HG03045 (cell line): ENCODE results near the gene MRPL46.

Experiments used
- ATAC-seq: cut with Tn5 transposase; IDR thresholded peaks from one replicate; pipeline ENCODE4 v1.9.1; 2021; ENCODE audit warnings: mild to moderate bottlenecking, moderate library complexity; ENCODE audit not compliant: unreplicated experiment

Gene MRPL46

DNA sequence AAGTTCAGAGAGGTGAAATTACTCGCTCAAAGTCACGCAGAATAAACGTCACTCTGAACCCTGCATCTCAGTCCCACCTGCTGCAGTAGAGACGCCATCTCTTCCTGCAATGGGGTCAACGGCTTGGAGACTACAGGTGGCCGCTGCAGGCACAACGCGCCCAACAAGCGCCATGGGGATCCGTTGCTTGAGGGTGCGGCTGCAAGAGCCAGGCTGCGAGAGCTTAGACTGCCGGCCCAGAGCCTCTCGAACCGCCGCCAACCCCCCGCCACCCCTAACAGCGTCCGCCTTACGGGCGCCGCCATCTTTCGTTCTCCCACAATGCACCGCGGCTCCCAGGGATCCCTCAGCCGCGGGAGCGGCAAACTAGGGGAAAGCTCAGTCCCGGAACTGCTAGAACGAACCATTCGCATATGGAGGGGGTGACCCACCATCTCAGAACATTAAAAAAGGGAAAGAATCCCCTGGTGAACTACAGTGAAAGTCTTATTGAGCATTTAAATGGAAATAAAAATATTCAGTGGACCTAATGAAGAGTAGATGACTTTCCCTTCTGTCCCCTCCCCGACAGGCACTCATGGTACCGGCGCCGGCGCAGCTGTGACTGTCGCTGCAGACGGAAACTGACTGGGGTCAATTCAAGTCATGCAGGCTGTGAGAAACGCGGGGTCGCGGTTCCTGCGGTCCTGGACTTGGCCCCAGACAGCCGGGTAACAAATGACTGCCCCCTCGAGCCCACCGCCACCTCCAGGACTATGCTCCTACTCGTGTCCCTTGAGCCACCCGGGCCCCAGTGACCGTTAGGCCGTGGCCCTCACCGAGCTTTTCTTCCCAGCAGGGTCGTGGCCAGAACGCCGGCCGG lies at the start of gene MRPL46, which contains the start of gene MRPS11:
Gene MRPL46, minus strand, starts transcription at position 316 of the 862 bp plus-strand sequence. Its CDS starts 11 bp downstream, at position 305.
Gene MRPS11, plus strand, starts transcription at position 636 of the 862 bp plus-strand sequence. Its CDS starts 10 bp downstream, at position 646.
- peak; percentile 87 for ATAC-seq

DNA sequence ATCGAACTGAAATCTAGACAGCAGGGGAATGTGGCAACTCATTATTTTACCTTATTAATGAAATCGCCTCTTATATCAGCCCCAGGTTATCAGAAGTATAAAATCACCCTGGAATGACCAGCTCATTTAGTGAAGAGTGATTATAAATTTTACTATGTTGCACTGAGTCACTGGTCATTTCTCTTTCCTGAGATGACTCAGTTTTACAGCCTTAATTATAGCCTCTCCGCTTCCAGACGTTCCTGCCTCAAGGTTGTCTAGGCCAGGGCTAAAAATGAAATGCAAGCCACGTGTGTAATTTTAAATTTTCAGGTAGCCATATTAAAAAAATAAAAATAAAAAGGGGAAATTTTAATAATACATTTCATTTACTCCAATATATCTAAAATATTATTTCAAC lies 46.0 kb upstream of the MRPL46 start:
- no peak for ATAC-seq

DNA sequence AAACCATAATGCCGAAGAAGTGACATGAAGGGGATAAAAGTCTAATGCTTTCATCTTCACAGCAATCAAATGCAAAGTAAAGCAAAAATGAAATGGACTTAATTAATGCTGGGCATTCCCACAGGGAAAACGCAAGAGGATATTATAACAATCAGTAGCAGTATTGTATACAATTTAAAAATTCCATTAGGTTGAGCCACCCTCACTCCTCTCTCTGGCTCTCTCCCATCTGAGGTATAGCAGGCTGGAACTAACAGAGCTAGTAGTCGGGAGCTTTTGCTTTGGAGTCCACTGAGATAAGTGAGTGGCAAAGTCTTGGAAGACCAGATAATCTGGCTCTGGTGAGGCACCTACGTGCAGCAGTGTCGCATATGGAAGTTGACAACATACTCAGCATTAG lies 45.4 kb upstream of the MRPL46 start:
- no peak for ATAC-seq

DNA sequence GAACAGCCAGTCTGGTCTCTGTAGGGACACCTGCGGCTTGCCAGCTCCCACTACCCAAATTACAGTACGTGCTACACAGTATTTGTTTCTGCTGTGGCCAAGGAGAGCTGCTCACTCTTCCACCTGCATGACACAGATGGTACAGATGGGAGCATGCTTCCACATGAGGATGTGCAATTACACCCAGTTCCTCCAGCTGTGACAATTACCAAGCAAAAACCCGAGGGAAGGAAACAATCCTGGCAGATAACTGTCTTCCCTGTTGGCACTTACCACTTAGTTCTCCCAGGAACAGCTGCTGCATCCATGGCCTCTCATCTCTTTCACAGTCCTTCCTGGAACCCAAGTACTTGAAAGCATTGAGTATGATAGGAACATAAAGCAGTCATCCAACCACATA lies 44.9 kb upstream of the MRPL46 start:
- ATAC-seq, result no peak

DNA sequence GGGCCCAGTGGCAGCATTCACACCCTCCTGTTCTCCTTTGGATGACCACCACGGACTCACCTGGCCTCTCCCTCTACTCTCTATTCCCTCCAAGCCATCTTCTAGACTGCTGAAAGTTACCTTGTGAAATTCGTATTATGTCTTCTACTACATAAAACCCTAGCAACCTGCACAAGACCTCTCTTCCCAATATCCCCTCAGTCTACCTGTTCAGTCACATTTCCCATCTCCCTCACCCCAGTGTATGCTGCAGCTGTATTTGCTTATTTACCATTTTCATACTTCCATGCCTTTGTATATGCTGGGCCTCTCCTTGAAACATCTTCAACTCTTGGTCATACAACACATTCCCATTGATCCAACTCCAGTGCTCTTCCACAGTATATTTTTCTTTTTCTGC lies 44.0 kb upstream of the MRPL46 start:
- ATAC-seq, result no peak

DNA sequence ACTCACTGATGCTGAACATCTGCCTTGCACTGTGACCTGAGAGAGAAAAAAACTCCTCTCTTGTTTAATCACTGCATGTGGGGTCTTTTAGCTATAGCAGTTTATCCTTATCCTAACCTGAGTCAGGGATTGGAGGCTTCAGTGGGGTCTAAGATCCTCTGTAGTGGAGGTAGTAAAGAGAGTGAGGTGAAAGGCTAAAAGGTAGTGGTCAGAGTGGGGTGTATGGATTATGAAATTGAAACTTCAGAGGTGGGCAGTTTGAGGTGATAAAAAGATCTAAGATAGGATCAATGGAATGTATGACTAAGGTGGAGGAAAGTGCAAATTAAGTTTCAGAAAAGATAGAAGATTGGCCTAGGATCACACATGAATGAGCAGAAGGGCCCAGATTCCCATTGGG lies 42.8 kb upstream of the MRPL46 start:
- no peak for ATAC-seq

DNA sequence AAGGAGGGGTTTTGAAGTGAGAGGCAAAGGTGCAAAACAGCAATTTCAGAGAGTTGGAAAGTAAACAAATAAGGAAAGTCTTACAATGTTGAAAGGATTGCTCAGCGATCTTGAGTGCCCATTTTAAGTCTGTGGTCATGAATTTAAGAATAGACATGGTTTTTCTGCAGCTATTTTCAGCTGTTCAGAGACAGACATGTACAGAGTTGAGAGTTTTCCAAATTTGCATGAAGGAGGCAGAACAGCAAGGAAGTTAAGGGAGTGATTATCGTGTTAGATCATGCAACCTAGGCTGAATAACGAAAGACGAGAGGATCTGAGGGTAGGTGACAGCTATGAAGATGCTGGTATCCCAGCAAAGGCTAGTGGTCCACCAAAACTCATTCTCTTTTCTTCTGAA lies 42.1 kb upstream of the MRPL46 start:
- ATAC-seq, result no peak

DNA sequence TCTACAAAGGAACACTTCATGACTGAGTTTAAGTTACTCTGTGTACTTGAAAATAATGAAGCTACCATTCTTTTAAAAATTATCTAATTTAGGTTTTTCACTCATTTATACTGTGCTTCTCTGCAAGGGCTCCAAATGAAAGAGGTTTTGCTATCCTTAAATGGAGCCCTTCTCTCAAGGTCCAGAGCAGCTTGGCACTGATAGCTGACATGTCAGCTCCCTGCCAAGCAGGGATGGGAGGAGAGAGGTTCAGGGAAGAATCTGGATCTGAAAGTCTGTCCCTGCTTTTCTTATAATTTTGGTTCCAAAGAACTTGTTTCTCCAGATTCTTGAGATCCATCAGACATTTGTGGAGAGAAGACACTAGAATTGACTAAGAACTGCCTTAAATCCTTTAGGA lies 39.4 kb upstream of the MRPL46 start:
- ATAC-seq, result no peak

DNA sequence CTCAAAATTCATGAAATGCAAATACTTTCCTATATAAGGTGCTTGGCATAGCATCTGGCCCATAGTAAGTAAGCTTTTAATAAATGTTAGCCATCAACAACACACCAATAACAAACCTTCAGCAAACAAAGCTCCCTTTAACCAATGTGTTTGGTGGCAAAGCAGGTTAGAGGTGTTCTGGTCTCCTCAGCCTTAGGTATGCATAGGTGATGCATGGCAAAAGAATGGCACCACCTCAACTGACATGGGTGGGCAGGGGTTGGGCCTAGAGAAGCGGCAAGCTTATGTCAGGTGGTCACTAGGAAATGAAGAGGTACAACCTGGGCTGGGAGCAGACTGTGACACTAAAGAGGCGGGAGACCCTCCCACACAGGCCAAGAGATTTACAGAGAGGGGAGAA lies 38.5 kb upstream of the MRPL46 start:
- no peak for ATAC-seq

DNA sequence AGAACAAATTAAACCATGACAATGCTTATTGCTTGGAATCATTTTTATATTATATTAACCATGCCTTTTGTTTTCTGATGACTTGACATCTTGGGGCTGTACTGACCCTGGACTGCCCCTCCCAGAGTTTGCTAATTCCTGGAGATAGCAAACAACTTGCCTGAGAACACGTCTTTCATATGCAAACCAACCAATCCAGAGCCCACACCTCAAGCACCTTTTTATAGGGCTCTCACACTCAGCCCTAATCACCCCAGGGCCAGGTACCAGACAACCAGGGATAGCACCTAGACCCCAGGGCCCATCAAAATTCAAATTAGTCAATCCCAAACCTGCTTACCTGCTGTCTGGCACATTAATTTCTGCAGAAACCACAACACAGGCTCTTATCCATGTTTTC lies 37.3 kb upstream of the MRPL46 start:
- no peak for ATAC-seq

DNA sequence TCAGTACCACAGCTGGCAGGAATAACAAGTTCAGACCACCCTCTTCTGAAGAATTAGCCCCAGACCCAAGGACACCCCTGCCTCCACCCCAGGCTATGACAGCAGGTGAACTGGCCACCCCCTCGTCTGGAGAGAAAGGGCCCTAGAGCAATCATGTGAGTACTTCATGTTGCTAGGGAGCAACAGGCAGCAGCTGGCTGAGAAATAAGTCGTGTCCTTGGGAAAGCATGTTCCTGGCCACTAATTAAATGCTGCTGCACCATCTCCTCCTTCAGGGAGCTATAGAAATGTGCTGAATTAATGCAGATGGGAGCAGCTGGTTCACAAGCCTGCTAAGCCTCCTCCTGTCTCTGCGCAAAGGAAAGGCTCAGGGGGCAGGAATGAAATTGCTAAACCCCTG lies 31.8 kb upstream of the MRPL46 start:
- ATAC-seq, result no peak

DNA sequence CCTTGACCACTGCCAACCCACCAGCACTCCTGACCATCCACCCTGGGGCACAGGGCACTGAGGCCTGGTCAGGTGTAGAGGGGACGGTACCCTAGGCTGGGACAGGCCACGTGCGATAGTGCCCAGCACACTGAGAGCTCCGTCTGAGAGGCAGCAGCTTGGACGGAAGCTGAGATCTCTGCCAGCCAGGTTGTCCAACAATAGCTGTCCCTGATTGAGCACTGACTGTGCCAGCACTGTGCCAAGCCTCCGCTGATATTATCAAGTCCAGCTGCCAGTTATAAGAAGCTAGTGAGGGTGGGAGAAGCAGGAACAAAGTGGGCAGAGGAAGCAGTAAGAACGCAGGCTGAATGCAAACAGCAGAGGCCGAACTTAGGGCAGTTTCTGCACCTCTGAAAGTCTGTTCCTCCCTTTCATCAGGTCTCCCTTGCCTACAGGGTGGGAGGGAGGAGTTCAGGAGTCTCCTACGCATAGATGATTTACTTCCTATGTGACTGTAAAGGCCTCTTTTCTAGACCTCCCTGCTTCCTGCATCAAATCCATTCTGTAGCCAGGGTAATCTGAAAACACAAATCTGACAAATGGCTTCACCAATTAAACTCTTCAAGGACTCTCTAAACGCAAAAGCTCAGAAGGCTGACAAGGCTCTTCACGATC lies 30.0 kb upstream of the MRPL46 start:
- no peak for ATAC-seq

DNA sequence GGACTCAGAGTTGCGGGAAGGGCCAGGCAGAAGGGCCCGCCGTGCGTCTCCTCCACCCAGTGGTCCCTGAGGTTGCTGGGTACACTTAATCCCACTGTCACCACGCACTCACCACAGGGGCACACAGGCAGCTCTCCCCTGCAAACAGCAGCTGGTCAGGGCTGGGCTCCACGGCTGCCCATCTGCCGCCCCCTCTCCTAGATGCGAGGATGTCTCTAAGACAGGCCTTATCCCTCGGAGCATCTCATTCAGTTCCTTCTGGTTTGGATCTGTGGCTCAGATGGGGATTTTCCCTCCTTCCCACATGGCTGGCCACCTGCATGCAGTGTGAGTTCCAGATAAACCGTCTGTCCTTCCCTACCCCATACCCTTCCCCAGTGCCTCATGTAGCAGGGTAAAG lies 26.7 kb upstream of the MRPL46 start:
- no peak for ATAC-seq

DNA sequence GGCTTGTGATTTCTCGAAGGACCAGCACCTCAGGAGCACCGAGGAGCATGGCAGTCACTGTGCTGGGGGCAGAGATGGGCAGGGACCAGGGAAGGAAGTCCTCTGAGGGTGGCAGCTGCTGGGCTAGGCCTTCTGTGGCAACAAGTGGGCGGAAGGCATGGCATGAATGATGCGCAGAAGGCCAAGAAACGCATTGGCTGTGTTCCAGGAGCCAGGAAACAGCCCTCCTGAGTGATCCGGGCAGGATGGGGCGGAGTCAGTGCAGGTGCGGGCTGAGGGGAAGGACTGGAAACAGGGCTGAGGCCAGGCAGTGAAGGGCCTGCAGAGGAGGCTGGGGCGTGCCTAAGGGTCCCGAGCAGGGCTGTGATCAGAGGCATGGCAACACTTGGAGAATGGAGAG lies 24.0 kb upstream of the MRPL46 start:
- no peak for ATAC-seq

DNA sequence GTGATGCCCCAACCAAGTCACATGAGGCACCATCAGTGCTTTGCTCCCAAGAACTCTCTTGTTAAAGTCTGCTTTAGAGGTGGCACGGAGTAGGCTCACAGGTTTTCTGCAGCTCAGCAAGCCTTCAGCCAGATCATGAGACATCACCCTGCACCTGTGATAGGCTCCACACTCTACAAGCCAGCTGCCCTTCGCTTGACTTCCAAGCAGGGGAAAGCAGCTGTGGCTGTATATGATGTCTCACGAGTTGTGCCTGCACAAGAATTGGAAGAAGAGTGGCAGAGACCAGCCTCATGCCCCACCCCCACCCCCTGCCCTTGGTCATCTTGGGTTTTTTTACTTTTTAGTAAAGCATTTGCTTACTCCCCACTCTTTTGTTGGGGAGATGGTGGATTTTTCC lies 22.8 kb upstream of the MRPL46 start:
- no peak for ATAC-seq

DNA sequence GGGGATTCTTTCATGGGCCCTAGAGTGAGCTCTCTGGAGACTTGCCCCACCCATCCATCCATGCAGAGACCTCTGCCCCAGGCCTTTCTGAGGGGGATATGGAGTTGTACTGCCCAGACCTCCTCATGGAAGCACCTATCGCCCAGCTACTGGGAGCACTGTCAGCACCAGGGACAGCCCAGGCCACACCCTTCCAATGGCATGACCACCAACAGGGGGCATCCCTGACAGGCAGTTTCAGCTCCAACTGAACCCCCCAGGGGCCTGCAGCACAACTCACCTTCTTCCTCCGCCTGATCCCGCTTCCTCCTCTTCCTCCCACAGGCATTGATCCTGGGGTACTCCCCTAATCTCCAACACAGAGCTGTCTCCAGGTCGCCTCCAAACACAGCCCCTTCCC lies 22.1 kb upstream of the MRPL46 start:
- no peak for ATAC-seq

DNA sequence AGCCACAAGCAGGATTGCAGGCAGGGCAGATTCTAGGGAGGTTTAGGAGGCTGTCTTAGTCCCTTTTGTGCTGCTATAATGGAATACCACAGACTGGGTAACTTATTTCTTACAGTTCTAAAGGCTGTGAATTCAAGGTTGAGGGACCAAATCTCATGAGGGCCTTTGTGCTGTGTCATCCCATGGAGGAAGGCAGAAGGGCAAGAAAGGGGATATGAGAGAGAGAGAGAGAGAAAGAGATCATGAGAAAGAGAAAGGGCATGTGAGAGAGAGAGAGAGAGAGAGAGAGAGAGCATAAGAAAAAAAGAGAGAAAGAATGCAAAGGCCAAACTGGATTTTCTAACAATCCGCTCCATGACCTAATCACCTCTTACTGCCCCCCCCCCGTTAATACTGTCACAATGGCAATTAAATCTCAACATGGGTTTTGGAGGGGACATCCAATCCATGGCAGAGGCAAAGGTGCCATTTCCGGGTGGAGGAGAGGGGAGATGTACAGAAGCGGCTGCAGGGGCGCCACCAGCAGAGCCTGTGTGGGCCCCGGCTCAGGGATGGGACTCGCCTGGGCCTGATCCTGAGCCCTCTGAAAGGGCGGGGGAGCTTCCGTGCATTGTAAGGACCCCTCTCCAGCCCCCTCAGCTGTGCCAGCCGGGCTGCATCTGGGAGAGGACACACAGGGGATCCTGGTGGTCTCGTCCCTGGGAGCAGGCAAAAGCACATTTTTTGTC lies 20.8 kb upstream of the MRPL46 start:
- no peak for ATAC-seq

DNA sequence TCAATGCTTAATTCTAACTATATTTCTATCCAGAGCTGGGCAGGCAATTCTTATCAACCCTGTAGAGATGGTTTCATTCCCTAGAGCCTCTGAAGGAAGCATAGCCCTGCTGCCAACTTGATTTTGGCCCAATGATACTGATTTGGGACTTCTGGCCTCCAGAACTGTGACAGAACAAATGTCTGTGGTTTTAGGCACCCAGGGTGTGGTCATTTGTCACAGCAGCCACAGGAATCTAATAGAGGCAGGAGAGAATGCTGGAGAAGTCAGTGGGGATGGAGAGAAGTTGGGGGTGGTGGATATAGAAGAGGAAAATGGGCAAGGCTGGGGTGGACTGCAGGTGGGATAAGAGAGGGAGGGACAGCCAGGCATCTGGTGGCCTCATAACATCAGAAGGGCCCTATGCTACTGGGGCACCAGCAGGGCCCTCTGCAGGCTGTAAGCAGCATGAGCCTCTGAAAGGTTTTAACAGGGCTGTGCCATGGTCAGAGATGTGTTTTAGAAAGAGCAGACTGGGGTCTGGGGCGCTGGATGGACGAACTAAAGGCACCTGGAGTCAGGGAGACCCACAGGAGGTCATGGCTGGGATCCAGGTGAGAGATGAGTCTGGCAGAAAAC lies 20.1 kb upstream of the MRPL46 start:
- ATAC-seq, result no peak

DNA sequence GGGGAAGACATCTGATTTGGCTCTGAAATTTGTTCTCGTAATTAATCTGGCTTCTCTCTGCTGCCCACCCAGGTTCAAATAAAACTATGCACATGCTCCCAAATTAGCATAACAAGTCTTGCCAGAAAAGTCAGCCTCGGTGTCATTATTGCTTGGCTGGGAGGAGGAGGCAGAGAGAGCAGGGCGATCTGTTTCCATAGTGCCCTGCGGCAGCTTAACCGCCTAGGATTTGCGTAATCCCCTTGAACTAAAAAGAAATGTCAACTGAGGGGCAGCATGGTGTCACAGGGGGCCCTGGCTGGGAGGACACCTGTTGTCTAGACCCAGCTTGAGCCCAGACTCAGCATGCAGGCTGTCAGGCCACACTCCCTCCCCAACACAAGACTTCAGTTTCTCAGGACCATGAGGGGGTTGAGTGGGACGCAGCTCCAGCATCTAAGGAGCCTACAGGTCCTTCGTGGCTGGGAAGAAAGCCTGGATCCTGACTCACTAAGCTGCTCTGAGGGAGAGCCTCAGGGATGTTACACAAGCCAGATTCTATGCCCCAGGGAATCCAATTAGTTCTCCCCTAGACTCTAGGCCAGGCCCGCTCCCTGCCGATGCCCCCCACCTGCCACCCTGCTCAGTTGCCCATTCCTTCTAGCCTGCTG lies 17.6 kb upstream of the MRPL46 start:
- ATAC-seq, result no peak

DNA sequence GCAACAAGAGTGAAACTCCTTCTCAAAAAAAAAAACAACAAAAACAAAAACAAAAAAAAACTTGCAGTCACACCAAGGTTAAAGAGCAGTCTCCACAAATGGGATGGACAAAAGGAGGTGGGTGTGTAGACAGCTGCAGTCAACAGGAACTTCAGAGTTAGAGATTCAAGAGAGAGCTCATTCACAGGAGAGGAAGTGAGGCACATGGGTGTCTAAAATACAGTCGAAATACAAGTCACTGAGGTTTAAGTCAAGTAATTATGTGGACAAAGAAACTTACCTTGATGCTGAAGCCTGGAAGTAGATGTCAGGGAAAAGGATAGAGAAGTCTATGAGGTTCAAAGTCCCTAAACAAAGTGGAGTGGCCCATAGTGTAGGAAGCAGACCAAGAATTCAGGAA lies 15.1 kb upstream of the MRPL46 start:
- ATAC-seq, result no peak

DNA sequence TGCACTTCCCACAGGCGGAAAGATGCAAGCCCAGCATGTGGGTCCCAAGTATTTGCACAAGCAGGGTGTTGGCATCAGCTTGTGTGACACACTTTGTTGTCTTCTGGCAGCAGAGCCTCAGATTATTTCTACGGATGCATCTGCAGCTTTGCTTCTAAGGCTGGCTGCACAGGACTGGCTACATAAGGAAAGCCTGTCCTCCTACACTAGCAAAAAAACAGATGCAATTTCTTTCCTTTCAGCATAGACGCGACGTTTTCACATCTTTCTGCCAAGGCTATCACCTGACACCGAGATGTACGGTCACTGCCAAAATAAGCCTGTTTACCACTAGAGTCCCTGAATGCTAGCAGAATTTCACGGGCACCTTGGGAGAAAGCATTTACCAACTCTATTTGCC lies 13.8 kb upstream of the MRPL46 start:
- no peak for ATAC-seq
